ENCODE data around the gene TXNRD3.

TXNRD3 gene

GRCh38 chr3:126672741-126673140 lies 17.8 kb upstream of the TXNRD3 start:
- no peaks in the 10 kb centered on the region for H3K27me3 ChIP-seq (ENCODE audit: control insufficient read depth, insufficient read depth, low read length)
- WGBS (ENCODE audit: insufficient coverage, insufficient read length): no CpG with 5 or more reads among the region's 6 CpGs
- H3K9me3 ChIP-seq (ENCODE audit: control insufficient read depth, insufficient read depth, low read length): no peaks in the 10 kb centered on the region
- DNase-seq (ENCODE audit: low read depth, low spot score): no peak
- no peak overlapping the region for H3K27ac ChIP-seq (ENCODE audit: low read length)
- H3K36me3 ChIP-seq (ENCODE audit: control insufficient read depth, insufficient read depth, low read length): no peaks in the 10 kb centered on the region
- H3K4me3 ChIP-seq (ENCODE audit: low read length): no peak overlapping the region
- H3K4me1 ChIP-seq (ENCODE audit: control insufficient read depth, insufficient read depth, low read length): no peaks in the 10 kb centered on the region

GRCh38 chr3:126672340-126672739 lies 17.4 kb upstream of the TXNRD3 start:
- Histone ChIP-seq H3K4me3 (ENCODE audit: low read length) (no peak overlapping the region), H3K36me3 (ENCODE audit: control insufficient read depth, insufficient read depth, low read length) (no peaks in the 10 kb centered on the region), H3K27me3 (ENCODE audit: control insufficient read depth, insufficient read depth, low read length) (no peaks in the 10 kb centered on the region), H3K4me1 (ENCODE audit: control insufficient read depth, insufficient read depth, low read length) (no peaks in the 10 kb centered on the region), H3K9me3 (ENCODE audit: control insufficient read depth, insufficient read depth, low read length) (no peaks in the 10 kb centered on the region), H3K27ac (ENCODE audit: low read length) (no peak overlapping the region)
- no peak for DNase-seq (ENCODE audit: low read depth, low spot score)
- no CpG with 5 or more reads among the region's 7 CpGs for WGBS (ENCODE audit: insufficient coverage, insufficient read length)

- Histone ChIP-seq H3K9me3 (ENCODE audit: control insufficient read depth, insufficient read depth, low read length) (no peaks in the 10 kb centered on the region), H3K4me3 (ENCODE audit: low read length) (no peak overlapping the region), H3K27ac (ENCODE audit: low read length) (no peak overlapping the region), H3K4me1 (ENCODE audit: control insufficient read depth, insufficient read depth, low read length) (no peaks in the 10 kb centered on the region), H3K27me3 (ENCODE audit: control insufficient read depth, insufficient read depth, low read length) (no peaks in the 10 kb centered on the region), H3K36me3 (ENCODE audit: control insufficient read depth, insufficient read depth, low read length) (no peaks in the 10 kb centered on the region)
- no peak for DNase-seq (ENCODE audit: low read depth, low spot score)
- WGBS (ENCODE audit: insufficient coverage, insufficient read length): no CpG with 5 or more reads among the region's 1 CpG
Observed at GRCh38 chr3:126671521-126671920, 16.6 kb upstream of the TXNRD3 start.

- H3K36me3 ChIP-seq (ENCODE audit: control insufficient read depth, insufficient read depth, low read length): no peaks in the 10 kb centered on the region
Observed at GRCh38 chr3:126668450-126669401, 13.8 kb upstream of the TXNRD3 start.

GRCh38 chr3:126667631-126668449 lies 12.9 kb upstream of the TXNRD3 start:
- no peaks in the 10 kb centered on the region for H3K4me1 ChIP-seq (ENCODE audit: control insufficient read depth, insufficient read depth, low read length)
- no peak overlapping the region for H3K27ac ChIP-seq (ENCODE audit: low read length)
- H3K9me3 ChIP-seq (ENCODE audit: control insufficient read depth, insufficient read depth, low read length): no peaks in the 10 kb centered on the region
- H3K4me3 ChIP-seq (ENCODE audit: low read length): no peak overlapping the region
- no CpG with 5 or more reads among the region's 15 CpGs for WGBS (ENCODE audit: insufficient coverage, insufficient read length)
- no peak for DNase-seq (ENCODE audit: low read depth, low spot score)
- H3K27me3 ChIP-seq (ENCODE audit: control insufficient read depth, insufficient read depth, low read length): no peaks in the 10 kb centered on the region
- H3K36me3 ChIP-seq (ENCODE audit: control insufficient read depth, insufficient read depth, low read length): no peaks in the 10 kb centered on the region

More at GRCh38 chr3:126668450-126669401, 13.8 kb upstream of the TXNRD3 start:
- Histone ChIP-seq H3K9me3 (ENCODE audit: control insufficient read depth, insufficient read depth, low read length) (no peaks in the 10 kb centered on the region), H3K4me3 (ENCODE audit: low read length) (no peak overlapping the region), H3K27ac (ENCODE audit: low read length) (no peak overlapping the region), H3K4me1 (ENCODE audit: control insufficient read depth, insufficient read depth, low read length) (no peaks in the 10 kb centered on the region), H3K27me3 (ENCODE audit: control insufficient read depth, insufficient read depth, low read length) (no peaks in the 10 kb centered on the region)
- WGBS (ENCODE audit: insufficient coverage, insufficient read length): no CpG with 5 or more reads among the region's 13 CpGs
- no peak for DNase-seq (ENCODE audit: low read depth, low spot score)

GRCh38 chr3:126666658-126667528 lies 12.0 kb upstream of the TXNRD3 start:
- no peaks in the 10 kb centered on the region for H3K27me3 ChIP-seq (ENCODE audit: control insufficient read depth, insufficient read depth, low read length)
- WGBS (ENCODE audit: insufficient coverage, insufficient read length): no CpG with 5 or more reads among the region's 15 CpGs
- no peak overlapping the region for H3K27ac ChIP-seq (ENCODE audit: low read length)
- no peak overlapping the region for H3K4me3 ChIP-seq (ENCODE audit: low read length)
- no peak for DNase-seq (ENCODE audit: low read depth, low spot score)
- no peaks in the 10 kb centered on the region for H3K9me3 ChIP-seq (ENCODE audit: control insufficient read depth, insufficient read depth, low read length)
- H3K4me1 ChIP-seq (ENCODE audit: control insufficient read depth, insufficient read depth, low read length): no peaks in the 10 kb centered on the region
- no peaks in the 10 kb centered on the region for H3K36me3 ChIP-seq (ENCODE audit: control insufficient read depth, insufficient read depth, low read length)

- no peaks in the 10 kb centered on the region for H3K36me3 ChIP-seq (ENCODE audit: control insufficient read depth, insufficient read depth, low read length)
- H3K4me3 ChIP-seq (ENCODE audit: low read length): no peak overlapping the region
- DNase-seq (ENCODE audit: low read depth, low spot score): no peak
- H3K27me3 ChIP-seq (ENCODE audit: control insufficient read depth, insufficient read depth, low read length): no peaks in the 10 kb centered on the region
- no peaks in the 10 kb centered on the region for H3K4me1 ChIP-seq (ENCODE audit: control insufficient read depth, insufficient read depth, low read length)
- no CpG with 5 or more reads among the region's 15 CpGs for WGBS (ENCODE audit: insufficient coverage, insufficient read length)
- H3K27ac ChIP-seq (ENCODE audit: low read length): no peak overlapping the region
- H3K9me3 ChIP-seq (ENCODE audit: control insufficient read depth, insufficient read depth, low read length): no peaks in the 10 kb centered on the region
Observed at GRCh38 chr3:126665959-126666657, 11.2 kb upstream of the TXNRD3 start.

GRCh38 chr3:126665221-126665936 lies 10.5 kb upstream of the TXNRD3 start:
- Histone ChIP-seq H3K4me3 (ENCODE audit: low read length) (no peak overlapping the region), H3K27ac (ENCODE audit: low read length) (no peak overlapping the region), H3K4me1 (ENCODE audit: control insufficient read depth, insufficient read depth, low read length) (no peaks in the 10 kb centered on the region), H3K9me3 (ENCODE audit: control insufficient read depth, insufficient read depth, low read length) (no peaks in the 10 kb centered on the region), H3K27me3 (ENCODE audit: control insufficient read depth, insufficient read depth, low read length) (no peaks in the 10 kb centered on the region), H3K36me3 (ENCODE audit: control insufficient read depth, insufficient read depth, low read length) (no peaks in the 10 kb centered on the region)
- DNase-seq (ENCODE audit: low read depth, low spot score): no peak
- no CpG with 5 or more reads among the region's 6 CpGs for WGBS (ENCODE audit: insufficient coverage, insufficient read length)

- Histone ChIP-seq H3K27me3 (ENCODE audit: control insufficient read depth, insufficient read depth, low read length) (no peaks in the 10 kb centered on the region), H3K36me3 (ENCODE audit: control insufficient read depth, insufficient read depth, low read length) (no peaks in the 10 kb centered on the region), H3K4me1 (ENCODE audit: control insufficient read depth, insufficient read depth, low read length) (no peaks in the 10 kb centered on the region), H3K9me3 (ENCODE audit: control insufficient read depth, insufficient read depth, low read length) (no peaks in the 10 kb centered on the region), H3K27ac (ENCODE audit: low read length) (no peak overlapping the region), H3K4me3 (ENCODE audit: low read length) (no peak overlapping the region)
- no CpG with 5 or more reads among the region's 5 CpGs for WGBS (ENCODE audit: insufficient coverage, insufficient read length)
- DNase-seq (ENCODE audit: low read depth, low spot score): no peak
Observed at GRCh38 chr3:126664591-126665214, 9.8 kb upstream of the TXNRD3 start.
